HPDE6-E6E7 (cell line): ENCODE data around the gene HBE1.

Experiments
- DNase-seq: peaks from one replicate; pipeline ENCODE4 v3.0.0; 2011; ENCODE audit warnings: missing footprints; ENCODE audit errors: extremely low spot score

The HBE1 gene

DNA sequence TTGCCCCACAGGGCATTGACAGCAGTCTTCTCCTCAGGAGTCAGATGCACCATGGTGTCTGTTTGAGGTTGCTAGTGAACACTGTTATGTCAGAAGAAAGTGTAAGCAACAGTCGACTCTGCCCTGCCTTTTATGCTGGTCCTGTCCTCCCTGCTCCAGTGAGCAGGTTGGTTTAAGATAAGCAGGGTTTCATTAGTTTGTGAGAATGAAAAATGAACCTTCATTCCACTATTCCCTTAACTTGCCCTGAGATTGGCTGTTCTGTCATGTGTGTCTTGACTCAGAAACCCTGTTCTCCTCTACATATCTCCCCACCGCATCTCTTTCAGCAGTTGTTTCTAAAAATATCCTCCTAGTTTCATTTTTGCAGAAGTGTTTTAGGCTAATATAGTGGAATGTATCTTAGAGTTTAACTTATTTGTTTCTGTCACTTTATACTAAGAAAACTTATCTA, 35.3 kb downstream of the HBE1 start, which contains the start of gene HBD:
Gene HBD, minus strand, starts transcription at position 103 of the 454 bp plus-strand sequence. Its CDS starts 50 bp downstream, at position 53.
- DNase-seq, result no peak

DNA sequence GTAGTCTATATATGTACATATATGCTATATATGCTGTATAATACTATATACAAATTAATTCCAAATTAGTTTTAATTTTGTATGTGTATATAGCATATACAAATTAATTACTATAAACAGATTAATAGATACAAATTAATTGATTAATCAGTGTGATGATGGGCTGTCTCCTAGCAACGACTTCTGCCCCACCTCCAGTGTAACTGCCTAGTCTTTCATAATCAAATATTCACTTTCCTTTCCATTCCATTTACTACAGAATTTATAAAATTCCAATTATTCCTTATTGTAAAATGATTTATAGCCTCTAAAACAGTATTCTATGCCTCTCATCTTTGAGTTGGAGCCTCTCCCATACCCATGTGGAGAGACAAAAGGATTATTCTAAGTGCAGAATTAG, 36.4 kb downstream of the HBE1 start:
- no peak for DNase-seq

DNA sequence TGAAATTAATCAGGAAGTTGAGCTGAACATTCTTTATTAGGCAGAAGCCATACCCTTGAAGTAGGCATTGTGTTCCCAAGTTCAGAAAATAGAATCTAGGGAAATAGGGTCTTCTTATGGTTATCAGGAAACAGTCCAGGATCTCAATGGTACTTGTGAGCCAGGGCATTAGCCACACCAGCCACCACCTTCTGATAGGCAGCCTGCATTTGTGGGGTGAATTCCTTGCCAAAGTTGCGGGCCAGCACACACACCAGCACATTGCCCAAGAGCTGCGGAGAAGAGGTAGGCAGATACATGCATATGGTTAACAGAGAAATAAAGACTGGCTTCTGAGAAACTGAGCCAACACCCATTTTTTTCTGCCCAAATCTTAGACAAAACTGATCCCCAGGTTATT, 36.9 kb downstream of the HBE1 start:
- no peak for DNase-seq

DNA sequence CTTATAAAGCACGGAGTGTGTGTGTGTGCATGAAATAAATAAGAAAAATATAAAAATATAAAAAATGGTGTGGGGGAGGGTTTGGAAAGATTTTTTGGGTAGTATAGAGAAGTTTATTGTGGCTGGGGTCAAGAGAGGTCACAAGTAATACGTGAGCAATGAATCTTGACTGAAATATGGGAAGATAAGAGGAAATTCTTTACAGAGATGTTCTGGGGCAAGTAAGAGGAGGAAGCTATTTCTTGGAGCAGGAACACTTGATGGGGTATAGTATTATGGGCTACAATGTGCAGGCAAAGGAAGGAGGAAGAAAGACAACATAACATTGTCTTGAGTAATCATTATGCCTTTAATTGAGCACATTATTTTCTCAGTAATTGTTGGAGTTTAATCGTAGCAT, 37.6 kb downstream of the HBE1 start:
- no peak for DNase-seq

DNA sequence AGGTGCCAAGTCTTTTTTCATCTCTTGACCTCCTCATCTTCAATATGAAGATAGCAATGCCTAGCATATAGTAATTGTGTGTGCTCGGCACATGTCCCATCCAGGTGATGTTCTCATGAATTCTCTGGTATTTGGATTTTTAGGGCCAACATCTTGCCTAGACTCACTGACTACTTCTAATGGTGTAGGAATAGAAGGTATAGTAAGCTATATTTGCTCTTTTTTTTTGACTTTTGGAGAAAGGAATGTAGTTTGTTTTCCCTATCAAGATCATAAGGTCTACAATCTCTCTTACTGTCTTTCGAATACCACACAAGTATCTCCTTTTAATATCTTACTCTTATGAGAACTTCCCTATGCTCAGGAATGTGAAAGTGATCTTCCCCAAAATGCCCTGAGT, 38.6 kb downstream of the HBE1 start:
- no peak for DNase-seq

DNA sequence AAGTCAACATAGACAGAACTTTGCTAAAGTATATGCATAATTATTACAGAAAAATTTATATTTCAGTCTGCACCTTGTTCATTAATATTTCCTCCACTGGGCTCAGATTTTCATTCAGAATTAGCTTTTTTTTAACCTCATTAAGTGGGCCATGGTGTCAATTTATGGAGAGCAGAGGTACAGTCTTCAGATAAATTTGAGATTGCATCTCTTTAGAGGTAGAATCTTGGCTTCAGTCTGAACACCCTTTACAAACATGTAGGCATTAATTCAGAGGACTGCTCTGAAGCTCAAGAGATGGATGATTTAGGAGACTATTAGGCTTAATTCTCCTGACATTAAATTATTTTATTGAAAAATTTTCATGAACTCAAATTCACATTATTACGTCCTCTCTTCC, 39.5 kb downstream of the HBE1 start:
- DNase-seq, result no peak

DNA sequence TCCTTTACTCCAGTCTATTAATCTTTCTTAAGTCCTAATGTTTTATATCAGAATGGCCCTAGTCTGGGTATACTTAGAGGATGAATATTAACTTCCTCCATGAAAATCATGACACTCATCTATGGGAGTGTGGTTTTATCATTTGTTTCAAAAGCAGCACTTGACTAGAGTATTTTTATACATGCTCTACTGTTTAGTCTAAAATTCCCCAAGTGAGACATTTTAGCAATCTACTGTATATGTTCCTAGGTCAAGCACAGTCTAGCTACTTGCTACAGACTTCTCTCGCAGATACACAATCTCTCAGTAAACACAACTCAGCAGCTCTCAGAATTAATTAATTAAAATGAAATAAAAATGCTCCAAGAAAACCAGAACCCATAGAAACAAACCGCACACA, 39.9 kb downstream of the HBE1 start:
- no peak for DNase-seq

DNA sequence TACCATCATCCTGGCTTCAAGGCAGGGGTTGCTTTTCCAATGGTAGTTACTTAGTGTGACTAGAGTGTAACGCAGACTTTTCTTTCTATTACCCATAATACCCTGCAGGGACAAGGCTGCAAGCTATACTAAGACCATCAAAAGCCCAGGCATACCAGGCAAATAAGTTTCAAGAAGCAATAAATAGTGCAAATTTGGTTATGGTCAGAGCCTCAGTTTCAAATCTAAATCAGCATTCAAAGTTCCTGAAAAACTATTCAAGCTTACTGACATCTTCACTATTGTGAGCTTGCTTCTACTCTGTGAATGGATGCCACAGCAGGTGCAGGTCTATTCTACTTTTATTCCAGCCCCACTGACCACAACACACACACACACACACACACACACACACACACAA, 40.4 kb downstream of the HBE1 start:
- no peak for DNase-seq

DNA sequence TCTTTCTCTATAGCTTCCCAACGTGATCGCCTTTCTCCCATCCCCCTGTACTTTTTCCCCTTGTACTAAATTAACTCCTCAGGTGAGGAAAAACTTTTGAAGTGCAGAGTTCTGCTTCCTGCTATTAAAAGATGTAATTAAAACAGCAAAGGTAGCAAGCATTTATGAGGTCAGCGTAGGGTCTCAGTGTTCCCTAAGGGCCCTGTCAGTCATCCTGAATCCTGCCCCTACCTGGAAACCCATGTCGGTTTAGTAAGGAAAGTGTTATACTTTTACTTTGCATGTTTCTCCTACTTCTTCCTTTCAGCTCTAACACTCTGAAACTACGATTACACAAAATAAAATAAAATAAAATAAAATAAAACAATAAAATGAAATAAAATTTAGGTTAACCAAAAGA, 41.6 kb downstream of the HBE1 start:
- DNase-seq, result no peak

DNA sequence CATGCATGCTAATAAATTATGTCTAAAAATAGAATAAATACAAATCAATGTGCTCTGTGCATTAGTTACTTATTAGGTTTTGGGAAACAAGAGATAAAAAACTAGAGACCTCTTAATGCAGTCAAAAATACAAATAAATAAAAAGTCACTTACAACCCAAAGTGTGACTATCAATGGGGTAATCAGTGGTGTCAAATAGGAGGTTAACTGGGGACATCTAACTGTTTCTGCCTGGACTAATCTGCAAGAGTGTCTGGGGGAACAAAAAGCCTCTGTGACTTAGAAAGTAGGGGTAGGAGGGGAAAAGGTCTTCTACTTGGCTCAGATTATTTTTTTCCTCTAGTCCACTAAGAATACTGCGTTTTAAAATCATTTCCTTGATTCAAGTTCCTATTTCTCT, 42.1 kb downstream of the HBE1 start:
- no peak for DNase-seq

DNA sequence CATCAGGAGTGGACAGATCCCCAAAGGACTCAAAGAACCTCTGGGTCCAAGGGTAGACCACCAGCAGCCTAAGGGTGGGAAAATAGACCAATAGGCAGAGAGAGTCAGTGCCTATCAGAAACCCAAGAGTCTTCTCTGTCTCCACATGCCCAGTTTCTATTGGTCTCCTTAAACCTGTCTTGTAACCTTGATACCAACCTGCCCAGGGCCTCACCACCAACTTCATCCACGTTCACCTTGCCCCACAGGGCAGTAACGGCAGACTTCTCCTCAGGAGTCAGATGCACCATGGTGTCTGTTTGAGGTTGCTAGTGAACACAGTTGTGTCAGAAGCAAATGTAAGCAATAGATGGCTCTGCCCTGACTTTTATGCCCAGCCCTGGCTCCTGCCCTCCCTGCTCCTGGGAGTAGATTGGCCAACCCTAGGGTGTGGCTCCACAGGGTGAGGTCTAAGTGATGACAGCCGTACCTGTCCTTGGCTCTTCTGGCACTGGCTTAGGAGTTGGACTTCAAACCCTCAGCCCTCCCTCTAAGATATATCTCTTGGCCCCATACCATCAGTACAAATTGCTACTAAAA, 42.9 kb downstream of the HBE1 start, which contains the start of gene HBB:
Gene HBB, minus strand, starts transcription at position 340 of the 579 bp plus-strand sequence. Its CDS starts 50 bp downstream, at position 290.
- DNase-seq, result no peak

DNA sequence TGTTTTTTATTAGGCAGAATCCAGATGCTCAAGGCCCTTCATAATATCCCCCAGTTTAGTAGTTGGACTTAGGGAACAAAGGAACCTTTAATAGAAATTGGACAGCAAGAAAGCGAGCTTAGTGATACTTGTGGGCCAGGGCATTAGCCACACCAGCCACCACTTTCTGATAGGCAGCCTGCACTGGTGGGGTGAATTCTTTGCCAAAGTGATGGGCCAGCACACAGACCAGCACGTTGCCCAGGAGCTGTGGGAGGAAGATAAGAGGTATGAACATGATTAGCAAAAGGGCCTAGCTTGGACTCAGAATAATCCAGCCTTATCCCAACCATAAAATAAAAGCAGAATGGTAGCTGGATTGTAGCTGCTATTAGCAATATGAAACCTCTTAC, 44.3 kb downstream of the HBE1 start:
- no peak for DNase-seq

DNA sequence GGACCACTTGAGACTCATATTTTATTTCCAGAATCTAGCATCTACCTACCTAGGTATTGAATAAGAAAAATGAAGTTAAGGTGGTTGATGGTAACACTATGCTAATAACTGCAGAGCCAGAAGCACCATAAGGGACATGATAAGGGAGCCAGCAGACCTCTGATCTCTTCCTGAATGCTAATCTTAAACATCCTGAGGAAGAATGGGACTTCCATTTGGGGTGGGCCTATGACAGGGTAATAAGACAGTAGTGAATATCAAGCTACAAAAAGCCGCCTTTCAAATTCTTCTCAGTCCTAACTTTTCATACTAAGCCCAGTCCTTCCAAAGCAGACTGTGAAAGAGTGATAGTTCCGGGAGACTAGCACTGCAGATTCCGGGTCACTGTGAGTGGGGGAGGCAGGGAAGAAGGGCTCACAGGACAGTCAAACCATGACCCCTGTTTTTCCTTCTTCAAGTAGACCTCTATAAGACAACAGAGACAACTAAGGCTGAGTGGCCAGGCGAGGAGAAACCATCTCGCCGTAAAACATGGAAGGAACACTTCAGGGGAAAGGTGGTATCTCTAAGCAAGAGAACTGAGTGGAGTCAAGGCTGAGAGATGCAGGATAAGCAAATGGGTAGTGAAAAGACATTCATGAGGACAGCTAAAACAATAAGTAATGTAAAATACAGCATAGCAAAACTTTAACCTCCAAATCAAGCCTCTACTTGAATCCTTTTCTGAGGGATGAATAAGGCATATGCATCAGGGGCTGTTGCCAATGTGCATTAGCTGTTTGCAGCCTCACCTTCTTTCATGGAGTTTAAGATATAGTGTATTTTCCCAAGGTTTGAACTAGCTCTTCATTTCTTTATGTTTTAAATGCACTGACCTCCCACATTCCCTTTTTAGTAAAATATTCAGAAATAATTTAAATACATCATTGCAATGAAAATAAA, 44.9 kb downstream of the HBE1 start:
- DNase-seq, result no peak

DNA sequence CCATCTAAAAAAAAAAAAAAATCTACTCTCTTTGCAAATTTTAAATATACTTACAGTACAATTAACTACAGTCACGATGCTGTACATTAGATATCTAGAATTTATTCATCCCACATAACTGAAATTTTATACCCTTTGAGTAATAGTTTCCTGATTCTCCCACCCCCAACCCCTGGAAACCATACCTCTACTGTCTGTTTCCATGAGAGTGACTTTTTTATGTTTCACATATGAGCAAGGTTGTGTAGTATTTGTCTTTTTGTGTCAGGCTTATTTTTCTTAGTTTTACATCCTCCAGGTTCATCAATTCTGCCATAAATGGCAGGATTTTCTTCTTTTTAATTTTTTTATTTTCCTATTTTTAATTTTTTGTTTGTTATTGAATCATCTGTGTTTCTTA, 46.1 kb downstream of the HBE1 start:
- no peak for DNase-seq

DNA sequence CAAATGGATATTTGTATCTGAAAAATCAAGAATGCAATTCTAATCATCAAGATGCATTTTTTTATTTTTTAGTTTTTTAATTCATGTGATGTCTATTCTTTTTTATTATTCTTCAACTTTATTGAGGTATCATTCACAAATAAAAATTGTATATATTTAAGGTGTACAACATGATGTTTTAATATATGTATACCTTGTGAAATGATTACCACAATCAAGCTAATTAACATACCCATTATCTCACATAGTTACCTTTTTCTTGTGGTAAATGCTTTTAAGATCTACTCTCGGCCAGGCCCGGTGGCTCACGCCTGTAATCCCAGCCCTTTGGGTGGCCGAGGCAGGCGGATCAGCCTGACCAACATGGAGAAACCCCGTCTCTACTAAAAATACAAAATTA, 46.6 kb downstream of the HBE1 start:
- DNase-seq, result no peak
